ENCODE measurements around the gene CCL20.

- TF ChIP-seq TRIM28 (IDR thresholded peaks at IDR 0.05; ENCODE audit: borderline replicate concordance, low read length) (no peak), ZNF169 (tag by site-specific recombination; IDR thresholded peaks at IDR 0.05) (no peak), ZNF350 (tag by site-specific recombination; IDR thresholded peaks at IDR 0.05) (no peak), ZNF132 (tag by site-specific recombination; IDR thresholded peaks at IDR 0.05; ENCODE audit: borderline replicate concordance) (no peak)
These were observed 15.7 kb downstream of the CCL20 start for GRCh38 chr2:227829337-227829736.
